HepG2 (cell line): Measurements from ENCODE around the gene C9orf50. TPM values are rescaled to one million over a fixed set of nuclear protein-coding genes. Genes with fewer than 3 reads are reported as not detected.
A peak's percentile ranks its signal among the peaks of the same experiment; 100 is the strongest.

Source experiments
- ARNT2 ChIP-seq: sonication (generic); formaldehyde crosslinking; IDR thresholded peaks from 2 replicates; pipeline ENCODE4 v1.8.0; 2022; ENCODE audit warnings: mild to moderate bottlenecking, low read depth, missing genetic modification reagents, moderate library complexity
- FIP1L1 ChIP-seq: fragments of 200-400 bp; formaldehyde crosslinking; IDR thresholded peaks from 2 replicates; pipeline ENCODE4 v1.6.1; 2018; ENCODE audit warnings: low read depth, mild to moderate bottlenecking, low read length, moderate library complexity, borderline replicate concordance; ENCODE audit not compliant: insufficient read depth
- KDM2A ChIP-seq: sonication (generic); formaldehyde crosslinking; IDR thresholded peaks from 2 replicates; pipeline ENCODE4 v1.4.0; 2020; ENCODE audit warnings: low read depth, missing genetic modification reagents, borderline replicate concordance
- SALL1 ChIP-seq: sonication (generic); formaldehyde crosslinking; IDR thresholded peaks from 2 replicates; pipeline ENCODE4 v1.8.0; 2022; ENCODE audit warnings: mild to moderate bottlenecking, missing genetic modification reagents
- SOX6 ChIP-seq, 2 experiments: fragments of 450-650 bp in 1 of 2; sonication (generic) in 1 of 2; formaldehyde crosslinking in 1 of 2; IDR thresholded peaks; 2 replicates each; pipeline versions ENCODE4 v1.4.0 to v1.6.1; 2017 to 2020; ENCODE audit warnings: antibody characterized with exemption in 1 of 2, mild to moderate bottlenecking in 1 of 2, missing genetic modification reagents in 1 of 2
- ZNF547 ChIP-seq: sonication (generic); formaldehyde crosslinking; IDR thresholded peaks from 2 replicates; pipeline ENCODE4 v1.5.1; 2020; ENCODE audit warnings: mild to moderate bottlenecking, missing genetic modification reagents
- ZNF75D ChIP-seq: sonication (generic); formaldehyde crosslinking; IDR thresholded peaks from 2 replicates; pipeline ENCODE4 v1.8.1; 2023; ENCODE audit warnings: missing genetic modification reagents, mild to moderate bottlenecking, borderline replicate concordance
- polyA plus RNA-seq, 8 experiments: library from polyadenylated mRNA; depleted of rRNA in 3 of 8; stranded (reverse) in 7 of 8; unstranded in 1 of 8; fragments of >200 nt; fragmentation: Illumina TruSeq in 4 of 8; extraction: Trizol in 4 of 8; gene quantifications; 2 replicates each; pipeline versions ENCODE4 v1.2.1 to v1.2.3, GENCODE V29; 2011 to 2016; ENCODE audit warnings: low read depth in 4 of 8, missing spikeins in 1 of 8, mixed read lengths in 1 of 8; ENCODE audit not compliant: insufficient read depth in 1 of 8
- total RNA-seq, 5 experiments: library from RNA; depleted of rRNA; stranded (reverse); fragments of >200 nt; fragmentation: Illumina TruSeq; extraction: Trizol; gene quantifications; 2 replicates each; pipeline ENCODE4 v1.2.3, GENCODE V29; 2016; ENCODE audit warnings: low read depth in 1 of 5
- TF ChIP-seq, protein P1 (sequence below): sonication (generic); formaldehyde crosslinking; IDR thresholded peaks from 2 replicates; pipeline ENCODE4 v1.5.1; 2020; ENCODE audit warnings: mild to moderate bottlenecking, missing genetic modification reagents, moderate library complexity
- TF ChIP-seq, protein P2 (sequence below): IDR thresholded peaks from 2 replicates; pipeline ENCODE4 v1.6.1; 2016; ENCODE audit warnings: missing compliant biosample characterization, missing genetic modification reagents, borderline replicate concordance
- TF ChIP-seq, protein P3 (sequence below): sonication (generic); formaldehyde crosslinking; IDR thresholded peaks from 2 replicates; pipeline ENCODE4 v1.4.0; 2020; ENCODE audit warnings: missing genetic modification reagents
- TF ChIP-seq, protein P4 (sequence below): sonication (generic); formaldehyde crosslinking; IDR thresholded peaks from 2 replicates; pipeline ENCODE4 v1.5.0; 2020; ENCODE audit warnings: missing genetic modification reagents
- TF ChIP-seq, protein P5 (sequence below): sonication (generic); formaldehyde crosslinking; IDR thresholded peaks from 2 replicates; pipeline ENCODE4 v1.4.0; 2020; ENCODE audit warnings: mild to moderate bottlenecking, missing genetic modification reagents
- TF ChIP-seq, protein P6 (sequence below), 2 experiments: sonication (generic) in 1 of 2; formaldehyde crosslinking in 1 of 2; IDR thresholded peaks; 2 replicates each; pipeline versions ENCODE4 v1.4.0 to v1.6.1; 2018 to 2020; ENCODE audit warnings: missing genetic modification reagents in 2 of 2, borderline replicate concordance in 1 of 2, low read depth in 1 of 2, mild to moderate bottlenecking in 1 of 2, missing biosample characterization in 1 of 2

The C9orf50 gene
- total and polyA plus RNA-seq, 2 of the 13 experiments (the other 11 are each of a cell fraction or from before 2014, with no cell fraction given) = not detected

DNA sequence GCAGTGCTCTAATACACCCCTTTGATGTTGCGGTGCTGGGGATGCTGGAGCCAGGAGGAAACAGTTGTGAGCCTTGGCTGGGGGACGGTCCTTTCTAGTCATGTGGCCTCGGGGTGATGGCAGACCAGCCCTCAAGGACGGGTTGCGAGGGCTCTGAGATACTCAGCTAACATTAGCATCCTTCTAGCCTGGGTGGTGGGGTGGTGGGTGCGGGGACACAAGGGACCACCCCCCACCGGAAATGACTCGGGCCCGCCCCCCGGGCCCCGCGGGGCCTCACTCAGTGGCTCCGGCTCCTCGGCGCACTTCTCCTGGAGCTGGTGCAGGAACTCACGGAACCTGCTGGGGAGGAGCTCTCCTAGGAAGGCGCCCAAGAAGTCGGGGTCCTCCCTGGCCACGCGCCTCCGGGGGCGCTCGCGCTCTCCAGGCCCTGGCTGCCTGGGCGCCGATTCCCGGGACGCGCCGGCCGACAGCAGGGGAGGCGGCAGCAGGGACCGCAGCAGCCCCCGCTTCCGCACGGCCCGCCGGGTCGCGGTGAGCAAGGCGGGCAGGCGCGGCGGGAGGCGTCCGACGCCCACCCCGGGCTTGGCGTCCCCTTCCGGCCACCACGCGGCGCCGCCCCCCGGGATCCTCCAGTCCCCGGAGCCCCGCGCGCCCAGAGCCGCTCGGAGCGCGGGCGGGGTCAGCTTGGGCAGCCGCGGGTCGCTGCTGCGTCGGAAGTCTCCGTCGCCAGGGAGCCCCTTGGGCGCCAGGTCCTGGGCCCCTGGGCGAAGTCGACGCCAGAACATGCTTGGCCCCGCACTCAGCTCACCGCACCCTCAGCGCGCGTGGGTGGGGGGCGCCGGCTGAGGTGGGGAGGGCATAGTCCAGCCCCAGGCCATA is 873 bp downstream of the C9orf50 start (continued):
- TF ChIP-seq, protein P1, sequence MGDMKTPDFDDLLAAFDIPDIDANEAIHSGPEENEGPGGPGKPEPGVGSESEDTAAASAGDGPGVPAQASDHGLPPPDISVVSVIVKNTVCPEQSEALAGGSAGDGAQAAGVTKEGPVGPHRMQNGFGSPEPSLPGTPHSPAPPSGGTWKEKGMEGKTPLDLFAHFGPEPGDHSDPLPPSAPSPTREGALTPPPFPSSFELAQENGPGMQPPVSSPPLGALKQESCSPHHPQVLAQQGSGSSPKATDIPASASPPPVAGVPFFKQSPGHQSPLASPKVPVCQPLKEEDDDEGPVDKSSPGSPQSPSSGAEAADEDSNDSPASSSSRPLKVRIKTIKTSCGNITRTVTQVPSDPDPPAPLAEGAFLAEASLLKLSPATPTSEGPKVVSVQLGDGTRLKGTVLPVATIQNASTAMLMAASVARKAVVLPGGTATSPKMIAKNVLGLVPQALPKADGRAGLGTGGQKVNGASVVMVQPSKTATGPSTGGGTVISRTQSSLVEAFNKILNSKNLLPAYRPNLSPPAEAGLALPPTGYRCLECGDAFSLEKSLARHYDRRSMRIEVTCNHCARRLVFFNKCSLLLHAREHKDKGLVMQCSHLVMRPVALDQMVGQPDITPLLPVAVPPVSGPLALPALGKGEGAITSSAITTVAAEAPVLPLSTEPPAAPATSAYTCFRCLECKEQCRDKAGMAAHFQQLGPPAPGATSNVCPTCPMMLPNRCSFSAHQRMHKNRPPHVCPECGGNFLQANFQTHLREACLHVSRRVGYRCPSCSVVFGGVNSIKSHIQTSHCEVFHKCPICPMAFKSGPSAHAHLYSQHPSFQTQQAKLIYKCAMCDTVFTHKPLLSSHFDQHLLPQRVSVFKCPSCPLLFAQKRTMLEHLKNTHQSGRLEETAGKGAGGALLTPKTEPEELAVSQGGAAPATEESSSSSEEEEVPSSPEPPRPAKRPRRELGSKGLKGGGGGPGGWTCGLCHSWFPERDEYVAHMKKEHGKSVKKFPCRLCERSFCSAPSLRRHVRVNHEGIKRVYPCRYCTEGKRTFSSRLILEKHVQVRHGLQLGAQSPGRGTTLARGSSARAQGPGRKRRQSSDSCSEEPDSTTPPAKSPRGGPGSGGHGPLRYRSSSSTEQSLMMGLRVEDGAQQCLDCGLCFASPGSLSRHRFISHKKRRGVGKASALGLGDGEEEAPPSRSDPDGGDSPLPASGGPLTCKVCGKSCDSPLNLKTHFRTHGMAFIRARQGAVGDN (CRISPR knock-in tag) = peak; percentile 76
- TF ChIP-seq, protein P2, sequence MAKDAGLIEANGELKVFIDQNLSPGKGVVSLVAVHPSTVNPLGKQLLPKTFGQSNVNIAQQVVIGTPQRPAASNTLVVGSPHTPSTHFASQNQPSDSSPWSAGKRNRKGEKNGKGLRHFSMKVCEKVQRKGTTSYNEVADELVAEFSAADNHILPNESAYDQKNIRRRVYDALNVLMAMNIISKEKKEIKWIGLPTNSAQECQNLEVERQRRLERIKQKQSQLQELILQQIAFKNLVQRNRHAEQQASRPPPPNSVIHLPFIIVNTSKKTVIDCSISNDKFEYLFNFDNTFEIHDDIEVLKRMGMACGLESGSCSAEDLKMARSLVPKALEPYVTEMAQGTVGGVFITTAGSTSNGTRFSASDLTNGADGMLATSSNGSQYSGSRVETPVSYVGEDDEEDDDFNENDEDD = peak; percentile 38; the same call in 1 of the 2 replicates
- TF ChIP-seq FIP1L1 (no peak), SOX6 (IDR thresholded peaks at IDR 0.05) (no peak), SOX6 (CRISPR knock-in tag; IDR thresholded peaks at IDR 0.05) (no peak), ARNT2 (CRISPR knock-in tag) (peak; percentile 43), SALL1 (CRISPR knock-in tag) (peak; percentile 40; the same call in 1 of the 2 replicates), ZNF547 (peak; percentile 69; the same call in 1 of the 2 replicates), KDM2A (CRISPR knock-in tag) (peak; percentile 82), ZNF75D (CRISPR knock-in tag) (no peak)
- TF ChIP-seq, protein P3, sequence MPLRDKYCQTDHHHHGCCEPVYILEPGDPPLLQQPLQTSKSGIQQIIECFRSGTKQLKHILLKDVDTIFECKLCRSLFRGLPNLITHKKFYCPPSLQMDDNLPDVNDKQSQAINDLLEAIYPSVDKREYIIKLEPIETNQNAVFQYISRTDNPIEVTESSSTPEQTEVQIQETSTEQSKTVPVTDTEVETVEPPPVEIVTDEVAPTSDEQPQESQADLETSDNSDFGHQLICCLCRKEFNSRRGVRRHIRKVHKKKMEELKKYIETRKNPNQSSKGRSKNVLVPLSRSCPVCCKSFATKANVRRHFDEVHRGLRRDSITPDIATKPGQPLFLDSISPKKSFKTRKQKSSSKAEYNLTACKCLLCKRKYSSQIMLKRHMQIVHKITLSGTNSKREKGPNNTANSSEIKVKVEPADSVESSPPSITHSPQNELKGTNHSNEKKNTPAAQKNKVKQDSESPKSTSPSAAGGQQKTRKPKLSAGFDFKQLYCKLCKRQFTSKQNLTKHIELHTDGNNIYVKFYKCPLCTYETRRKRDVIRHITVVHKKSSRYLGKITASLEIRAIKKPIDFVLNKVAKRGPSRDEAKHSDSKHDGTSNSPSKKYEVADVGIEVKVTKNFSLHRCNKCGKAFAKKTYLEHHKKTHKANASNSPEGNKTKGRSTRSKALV (CRISPR knock-in tag) = peak; percentile 90
- TF ChIP-seq, protein P4, sequence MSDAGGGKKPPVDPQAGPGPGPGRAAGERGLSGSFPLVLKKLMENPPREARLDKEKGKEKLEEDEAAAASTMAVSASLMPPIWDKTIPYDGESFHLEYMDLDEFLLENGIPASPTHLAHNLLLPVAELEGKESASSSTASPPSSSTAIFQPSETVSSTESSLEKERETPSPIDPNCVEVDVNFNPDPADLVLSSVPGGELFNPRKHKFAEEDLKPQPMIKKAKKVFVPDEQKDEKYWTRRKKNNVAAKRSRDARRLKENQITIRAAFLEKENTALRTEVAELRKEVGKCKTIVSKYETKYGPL (CRISPR knock-in tag) = no peak
- TF ChIP-seq, protein P5, sequence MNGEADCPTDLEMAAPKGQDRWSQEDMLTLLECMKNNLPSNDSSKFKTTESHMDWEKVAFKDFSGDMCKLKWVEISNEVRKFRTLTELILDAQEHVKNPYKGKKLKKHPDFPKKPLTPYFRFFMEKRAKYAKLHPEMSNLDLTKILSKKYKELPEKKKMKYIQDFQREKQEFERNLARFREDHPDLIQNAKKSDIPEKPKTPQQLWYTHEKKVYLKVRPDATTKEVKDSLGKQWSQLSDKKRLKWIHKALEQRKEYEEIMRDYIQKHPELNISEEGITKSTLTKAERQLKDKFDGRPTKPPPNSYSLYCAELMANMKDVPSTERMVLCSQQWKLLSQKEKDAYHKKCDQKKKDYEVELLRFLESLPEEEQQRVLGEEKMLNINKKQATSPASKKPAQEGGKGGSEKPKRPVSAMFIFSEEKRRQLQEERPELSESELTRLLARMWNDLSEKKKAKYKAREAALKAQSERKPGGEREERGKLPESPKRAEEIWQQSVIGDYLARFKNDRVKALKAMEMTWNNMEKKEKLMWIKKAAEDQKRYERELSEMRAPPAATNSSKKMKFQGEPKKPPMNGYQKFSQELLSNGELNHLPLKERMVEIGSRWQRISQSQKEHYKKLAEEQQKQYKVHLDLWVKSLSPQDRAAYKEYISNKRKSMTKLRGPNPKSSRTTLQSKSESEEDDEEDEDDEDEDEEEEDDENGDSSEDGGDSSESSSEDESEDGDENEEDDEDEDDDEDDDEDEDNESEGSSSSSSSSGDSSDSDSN (CRISPR knock-in tag) = peak; percentile 72; the same call in 1 of the 2 replicates
- TF ChIP-seq, protein P6, sequence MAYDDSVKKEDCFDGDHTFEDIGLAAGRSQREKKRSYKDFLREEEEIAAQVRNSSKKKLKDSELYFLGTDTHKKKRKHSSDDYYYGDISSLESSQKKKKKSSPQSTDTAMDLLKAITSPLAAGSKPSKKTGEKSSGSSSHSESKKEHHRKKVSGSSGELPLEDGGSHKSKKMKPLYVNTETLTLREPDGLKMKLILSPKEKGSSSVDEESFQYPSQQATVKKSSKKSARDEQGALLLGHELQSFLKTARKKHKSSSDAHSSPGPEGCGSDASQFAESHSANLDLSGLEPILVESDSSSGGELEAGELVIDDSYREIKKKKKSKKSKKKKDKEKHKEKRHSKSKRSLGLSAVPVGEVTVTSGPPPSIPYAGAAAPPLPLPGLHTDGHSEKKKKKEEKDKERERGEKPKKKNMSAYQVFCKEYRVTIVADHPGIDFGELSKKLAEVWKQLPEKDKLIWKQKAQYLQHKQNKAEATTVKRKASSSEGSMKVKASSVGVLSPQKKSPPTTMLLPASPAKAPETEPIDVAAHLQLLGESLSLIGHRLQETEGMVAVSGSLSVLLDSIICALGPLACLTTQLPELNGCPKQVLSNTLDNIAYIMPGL (CRISPR knock-in tag; IDR thresholded peaks at IDR 0.05; ENCODE audit: borderline replicate concordance in 1 of 2, low read depth in 1 of 2) = peak in 1 of 2 experiments; percentile 60; a peak in 1 of 4 replicates
